ENCODE results near the gene USP12.
"Not testable (repeated sequence)": the region's sequence is repeated elsewhere in the genome, so short reads cannot be mapped to it uniquely, and the experiment has no call there.

The USP12 gene, protein sequence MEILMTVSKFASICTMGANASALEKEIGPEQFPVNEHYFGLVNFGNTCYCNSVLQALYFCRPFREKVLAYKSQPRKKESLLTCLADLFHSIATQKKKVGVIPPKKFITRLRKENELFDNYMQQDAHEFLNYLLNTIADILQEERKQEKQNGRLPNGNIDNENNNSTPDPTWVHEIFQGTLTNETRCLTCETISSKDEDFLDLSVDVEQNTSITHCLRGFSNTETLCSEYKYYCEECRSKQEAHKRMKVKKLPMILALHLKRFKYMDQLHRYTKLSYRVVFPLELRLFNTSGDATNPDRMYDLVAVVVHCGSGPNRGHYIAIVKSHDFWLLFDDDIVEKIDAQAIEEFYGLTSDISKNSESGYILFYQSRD

DNA sequence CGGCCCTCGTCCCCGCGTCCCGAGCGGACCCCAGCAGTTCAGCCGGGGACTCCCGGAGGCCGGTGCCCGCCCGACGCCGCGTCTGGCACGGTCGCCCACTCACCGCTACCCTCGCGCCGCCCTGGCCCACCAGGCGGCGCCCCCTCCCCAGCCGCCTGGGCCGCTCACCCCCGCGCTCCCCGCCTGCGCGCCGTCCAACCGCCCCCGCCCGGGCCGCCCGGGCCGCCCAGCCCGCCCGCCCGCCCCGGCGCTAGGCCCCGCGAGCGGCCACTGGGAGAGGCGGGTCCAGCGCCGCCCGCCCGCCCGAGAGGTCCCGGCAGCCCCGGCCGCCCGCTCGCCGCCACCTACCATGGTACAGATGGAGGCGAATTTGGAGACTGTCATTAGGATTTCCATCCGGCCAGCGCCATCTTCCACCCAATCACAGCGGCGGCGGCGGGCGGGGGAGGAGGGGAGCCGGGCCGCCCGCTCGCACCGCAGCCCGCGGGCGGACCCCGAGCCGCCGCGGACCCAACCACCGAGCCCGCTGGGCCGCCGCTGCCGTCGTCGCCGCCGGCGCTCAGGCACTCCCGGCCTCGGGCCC lies at the start of gene USP12:
USP12 (minus strand) TSS at position 568 of the 583 bp plus-strand sequence; CDS start at position 396, 172 bp downstream.
- DNase-seq (ENCODE audit: low read depth in 2 of 2), result no peak

DNA sequence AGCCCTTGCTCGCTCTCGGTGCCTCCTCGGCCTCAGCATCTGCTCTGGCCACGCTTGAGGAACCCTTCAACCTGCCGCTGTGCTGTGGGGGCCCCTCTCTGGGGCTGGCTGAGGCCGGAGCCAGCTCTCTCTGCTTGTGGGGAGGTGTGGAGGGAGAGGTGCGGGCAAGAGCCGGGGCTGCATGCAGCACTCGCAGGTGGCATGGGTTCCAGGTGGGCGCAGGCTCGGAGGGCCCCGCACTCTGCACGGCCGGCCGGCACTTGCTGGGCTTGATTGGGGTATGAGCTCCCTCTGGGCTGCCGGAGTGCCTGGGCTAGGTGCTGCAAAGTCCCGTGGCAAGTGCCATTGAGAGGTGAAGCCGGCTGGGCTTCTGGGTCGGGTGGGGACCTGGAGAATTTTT lies 48.0 kb upstream of the USP12 start:
- no peak for DNase-seq (ENCODE audit: low read depth in 2 of 2)

DNA sequence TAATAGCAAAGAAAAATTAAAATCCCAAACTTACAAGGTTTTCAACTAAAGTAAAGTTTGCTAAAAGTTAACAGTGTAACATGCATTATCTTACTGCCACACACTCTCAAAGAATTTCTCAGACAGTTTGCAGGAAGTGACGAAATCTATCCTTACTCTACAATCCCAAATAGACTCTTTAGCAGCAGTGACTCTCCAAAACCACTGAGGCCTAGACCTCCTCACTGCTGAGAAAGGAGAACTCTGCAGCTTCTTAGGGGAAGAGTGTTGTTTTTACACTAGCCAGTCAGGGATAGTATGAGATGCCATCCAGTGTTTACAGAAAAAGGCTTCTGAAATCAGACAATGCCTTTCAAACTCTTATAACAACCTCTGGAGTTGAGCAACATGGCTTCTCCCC lies 47.2 kb upstream of the USP12 start:
- not testable (repeated sequence) for DNase-seq (ENCODE audit: low read depth in 2 of 2)

DNA sequence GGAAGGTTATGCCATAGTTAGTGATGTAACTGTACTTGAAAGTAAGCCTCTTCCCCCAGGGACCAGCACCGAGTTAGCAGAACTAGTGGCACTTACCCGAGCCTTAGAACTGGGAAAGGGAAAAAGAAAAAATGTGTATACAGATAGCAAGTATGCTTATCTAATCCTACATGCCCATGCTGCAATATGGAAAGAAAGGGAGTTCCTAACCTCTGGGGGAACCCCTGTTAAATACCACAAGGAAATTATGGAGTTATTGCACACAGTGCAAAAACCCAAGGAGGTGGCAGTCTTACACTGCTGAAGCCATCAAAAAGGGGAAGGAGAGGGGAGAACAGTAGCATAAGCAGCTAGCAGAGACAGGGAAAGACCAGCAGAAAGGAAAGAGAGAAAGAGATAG lies 46.2 kb upstream of the USP12 start:
- DNase-seq (ENCODE audit: low read depth in 2 of 2), result not testable (repeated sequence)

DNA sequence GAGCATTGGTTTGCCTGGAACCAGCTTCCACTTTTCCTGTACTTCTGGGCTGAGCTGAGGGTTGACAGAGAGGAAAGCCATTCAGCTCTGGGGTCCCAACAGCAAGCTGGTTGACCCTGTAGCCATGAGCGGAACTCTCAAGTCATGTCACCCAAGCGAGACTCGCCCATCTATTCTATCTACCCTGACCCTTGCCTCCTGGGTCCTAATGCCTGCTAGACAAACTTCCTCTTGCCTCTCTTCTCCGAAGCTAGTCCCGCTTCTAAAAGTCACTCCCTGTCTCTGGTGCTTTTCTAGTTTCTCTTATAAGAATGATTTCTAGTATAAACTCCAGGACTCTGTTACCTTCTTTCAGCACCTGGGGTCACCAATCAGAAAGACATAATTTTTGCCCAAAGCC lies 41.8 kb upstream of the USP12 start:
- DNase-seq (ENCODE audit: low read depth in 2 of 2), result not testable (repeated sequence)

DNA sequence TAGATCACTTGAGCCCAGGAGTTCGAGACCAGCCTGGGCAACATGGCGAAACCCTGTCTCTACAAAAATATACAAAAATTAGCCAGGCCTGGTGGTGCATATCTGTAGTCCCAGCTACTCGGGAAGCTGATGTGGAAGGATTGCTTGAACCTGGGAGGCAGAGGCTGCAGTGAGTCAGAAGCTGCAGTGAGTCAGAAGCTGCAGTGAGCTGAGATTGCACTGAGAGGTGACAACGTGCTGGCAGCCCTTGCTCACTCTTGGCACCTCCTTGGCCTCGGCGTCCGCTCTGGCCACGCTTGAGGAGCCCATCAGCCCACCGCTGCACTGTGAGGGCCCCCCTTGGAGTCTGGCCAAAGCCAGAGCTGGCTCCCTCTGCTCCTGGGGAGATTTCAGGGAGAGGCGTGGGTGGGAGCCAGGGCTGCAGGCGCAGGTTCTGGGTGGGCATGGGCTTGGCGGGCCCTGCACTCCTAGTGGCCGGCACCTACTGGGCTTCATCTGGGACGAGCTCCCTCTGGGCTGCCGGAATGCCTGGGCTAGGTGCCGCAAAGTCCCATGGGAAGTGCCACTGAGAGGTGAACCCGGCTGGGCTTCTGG lies 40.3 kb upstream of the USP12 start:
- DNase-seq (ENCODE audit: low read depth in 2 of 2), result no peak

DNA sequence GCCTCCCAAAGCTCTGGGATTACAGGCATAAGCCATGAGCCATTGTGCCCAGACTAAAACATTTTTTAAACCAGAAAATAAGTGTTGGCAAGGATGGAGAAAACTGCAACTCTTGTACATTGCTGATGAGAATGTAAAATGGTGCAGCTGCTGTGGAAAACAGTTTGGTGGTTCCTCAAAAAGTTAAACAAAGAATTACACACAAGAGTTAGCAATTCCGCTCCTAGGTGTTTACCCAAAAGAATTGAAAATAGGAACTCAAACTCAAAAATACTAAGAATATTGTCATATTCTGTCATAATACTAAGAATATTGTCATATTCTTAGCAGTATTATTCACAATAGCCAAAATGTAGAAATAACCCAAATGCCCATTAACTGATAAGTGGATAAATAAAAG lies 39.7 kb upstream of the USP12 start:
- DNase-seq (ENCODE audit: low read depth in 2 of 2), result no peak

DNA sequence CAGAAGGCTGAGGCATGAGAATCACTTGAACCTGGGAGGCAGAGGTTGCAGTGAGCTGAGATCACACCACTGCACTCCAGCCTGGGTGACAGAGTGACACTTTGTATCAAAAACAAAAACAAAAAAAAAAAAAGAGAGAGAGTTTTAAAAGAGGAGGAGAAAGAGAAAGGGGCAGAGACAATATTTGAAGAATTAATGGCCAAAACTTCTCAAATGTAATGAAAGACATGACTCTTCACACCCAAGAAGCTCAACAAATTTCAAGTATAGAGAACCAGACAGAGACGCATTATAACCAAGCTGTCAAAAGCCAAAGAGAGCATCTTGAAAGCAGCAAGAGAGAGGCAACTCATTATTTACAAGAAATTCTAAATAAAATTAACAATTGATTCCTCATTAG lies 36.9 kb upstream of the USP12 start:
- DNase-seq (ENCODE audit: low read depth in 2 of 2), result no peak

DNA sequence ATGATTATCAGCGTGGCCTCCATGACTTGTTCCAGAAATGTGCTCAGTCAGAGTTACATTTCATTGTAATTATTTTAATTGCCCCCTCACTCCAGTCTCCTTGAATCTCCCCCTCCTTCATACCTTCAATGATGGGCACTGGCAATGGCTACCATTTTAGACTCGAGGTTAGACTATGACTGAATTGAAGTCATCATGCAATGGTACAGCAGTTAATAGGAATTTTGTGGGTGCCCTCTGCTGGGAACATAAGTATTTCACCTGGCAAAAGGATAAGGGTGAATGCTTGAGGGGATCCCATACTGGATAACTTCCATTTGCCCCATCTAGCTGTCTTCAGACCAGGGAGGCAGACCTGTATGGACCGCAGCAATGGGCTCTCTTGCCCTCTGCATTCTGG lies 32.2 kb upstream of the USP12 start:
- DNase-seq (ENCODE audit: low read depth in 2 of 2), result no peak

DNA sequence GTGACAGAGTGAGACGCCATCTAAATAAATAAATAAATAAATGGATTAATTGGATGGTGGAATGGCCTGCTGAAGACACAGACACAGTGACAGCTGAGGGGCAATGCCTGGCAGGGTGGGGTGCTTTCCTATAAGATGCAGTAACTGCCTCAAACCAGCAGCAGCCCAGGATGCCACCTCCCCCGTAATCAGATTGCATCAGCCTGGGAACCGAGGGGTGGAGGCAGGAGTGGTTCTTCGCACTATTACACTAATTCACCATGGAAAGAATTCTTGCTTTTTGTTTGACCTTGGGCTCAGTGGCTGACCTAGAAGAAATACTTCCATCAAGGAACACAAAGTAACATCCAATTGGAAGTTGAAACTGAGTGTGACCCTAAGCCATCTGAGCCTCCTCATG lies 31.6 kb upstream of the USP12 start:
- no peak for DNase-seq (ENCODE audit: low read depth in 2 of 2)

DNA sequence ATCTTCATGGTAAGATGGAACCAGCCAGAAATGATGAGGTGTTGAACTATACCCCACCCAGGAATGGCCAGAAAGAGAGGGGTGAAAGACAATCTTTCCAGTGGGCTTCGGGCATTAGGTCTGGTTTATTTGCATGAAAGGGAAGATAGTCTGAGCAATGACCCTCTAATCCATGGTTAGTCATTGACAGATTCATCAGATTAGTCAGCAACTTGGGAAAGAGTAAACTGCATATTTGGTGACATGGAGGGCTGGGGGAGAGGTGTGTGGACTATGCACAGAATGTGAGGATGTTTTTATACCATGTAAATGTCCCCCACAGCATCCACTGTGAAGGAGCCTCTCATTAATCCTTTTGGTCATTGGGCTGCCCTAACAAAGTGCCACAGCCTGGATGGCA lies 30.1 kb upstream of the USP12 start:
- DNase-seq (ENCODE audit: low read depth in 2 of 2), result no peak

DNA sequence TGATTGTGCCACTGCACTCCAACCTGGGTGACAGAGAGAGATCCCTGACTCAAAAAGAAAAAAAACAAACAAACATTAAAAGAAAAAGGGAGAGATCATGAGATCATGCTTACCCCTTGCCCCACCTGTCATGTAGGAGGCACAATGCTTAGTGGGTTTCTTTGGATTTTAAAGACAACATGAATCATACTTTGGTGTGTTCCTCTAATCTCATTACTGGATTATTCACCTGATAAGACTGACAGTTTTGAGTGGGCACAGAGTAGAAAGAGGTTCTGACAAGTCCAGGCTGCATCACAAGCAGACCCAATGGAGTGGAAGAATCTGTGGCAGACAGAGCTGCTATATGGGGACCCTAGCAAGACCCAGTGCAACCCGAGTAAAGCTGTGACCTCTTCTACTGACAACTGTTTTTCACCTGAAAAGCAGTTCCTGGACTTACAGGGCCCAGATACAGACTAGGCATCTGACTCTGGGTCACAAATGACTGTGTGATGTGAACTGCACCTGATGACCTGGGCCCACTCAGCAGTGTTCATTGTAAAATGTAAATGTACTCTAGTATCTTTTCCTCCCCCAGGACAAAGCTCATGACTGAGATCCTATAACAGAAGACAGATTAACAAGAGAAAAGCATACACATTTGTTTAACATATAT lies 28.9 kb upstream of the USP12 start:
- no peak for DNase-seq (ENCODE audit: low read depth in 2 of 2)

DNA sequence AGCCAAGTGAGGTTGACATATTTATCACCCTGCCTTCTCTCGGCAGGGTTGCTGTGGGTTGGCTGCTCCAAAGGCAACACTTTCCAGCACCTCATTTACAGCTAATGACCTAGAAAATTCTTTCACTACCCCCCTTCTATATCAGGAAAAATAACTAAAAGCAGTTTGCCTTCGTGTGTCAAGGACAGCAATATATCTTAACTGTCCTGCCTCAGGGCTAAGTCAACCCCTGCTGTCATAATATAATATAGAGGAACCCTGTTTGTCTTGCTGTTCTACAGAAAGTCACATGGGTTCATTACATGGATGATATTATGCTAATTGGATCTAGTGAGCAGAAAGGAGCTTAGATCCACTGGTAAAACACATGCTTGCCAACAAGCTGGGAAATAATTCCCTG lies 28.1 kb upstream of the USP12 start:
- no peak for DNase-seq (ENCODE audit: low read depth in 2 of 2)

DNA sequence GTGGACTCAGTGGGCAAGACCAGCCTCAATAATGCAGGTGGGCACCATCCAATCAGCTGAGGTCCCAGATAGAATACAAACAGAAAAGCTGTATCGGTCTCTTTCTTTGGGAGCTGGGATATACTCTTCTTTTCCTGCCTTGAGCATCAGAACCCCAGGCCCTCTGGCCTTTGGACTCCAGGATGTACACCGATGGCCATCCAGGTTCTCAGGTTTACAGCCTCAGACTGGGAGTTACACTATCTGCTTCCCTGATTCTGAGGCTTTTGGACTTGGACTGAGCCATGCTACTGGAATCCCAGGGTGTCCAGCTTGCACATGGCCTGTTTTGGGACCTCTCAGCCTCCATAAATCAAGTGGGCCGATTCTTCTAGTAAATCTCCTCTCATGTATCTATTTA lies 27.6 kb upstream of the USP12 start:
- DNase-seq (ENCODE audit: low read depth in 2 of 2), result no peak

DNA sequence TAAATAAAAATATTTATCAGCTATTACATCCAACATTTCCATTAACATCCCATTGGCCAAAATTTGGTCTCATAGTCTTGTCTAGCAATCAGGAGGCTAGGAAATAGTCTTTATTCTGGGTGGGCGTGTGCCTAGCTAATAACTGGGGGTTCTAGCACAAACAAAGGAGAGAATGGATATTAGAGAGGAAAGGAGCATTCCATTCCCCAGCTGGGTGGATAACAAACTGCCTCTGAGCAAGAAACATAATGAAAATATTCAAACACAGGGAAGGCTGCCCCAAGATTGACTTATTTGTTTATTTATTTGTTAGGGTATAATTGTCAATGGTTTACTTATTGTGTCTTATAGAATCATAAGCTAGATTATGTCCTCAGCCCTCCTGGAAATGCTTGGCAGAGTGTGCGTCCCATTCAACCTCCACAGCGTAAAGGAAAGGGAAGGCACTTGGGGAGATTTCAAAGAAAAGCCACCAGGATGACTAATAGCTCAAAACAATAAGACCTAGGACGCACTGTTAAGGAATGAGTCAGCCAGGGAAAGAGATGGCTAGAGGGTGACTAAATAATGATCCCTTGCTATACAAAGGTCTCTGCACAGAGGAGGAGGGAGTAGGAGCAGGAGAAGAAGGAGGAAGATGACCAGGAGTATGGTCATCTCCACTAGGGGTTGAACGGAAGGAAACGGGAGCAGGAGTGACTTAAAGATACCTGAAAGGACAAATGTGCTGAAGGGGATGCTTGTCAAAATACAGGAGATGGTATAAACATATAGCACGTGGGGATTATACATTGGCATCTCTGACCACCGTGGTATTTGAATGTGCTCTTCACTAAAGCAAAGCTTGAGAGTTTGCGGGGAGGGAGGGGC lies 23.5 kb upstream of the USP12 start:
- no peak for DNase-seq (ENCODE audit: low read depth in 2 of 2)

DNA sequence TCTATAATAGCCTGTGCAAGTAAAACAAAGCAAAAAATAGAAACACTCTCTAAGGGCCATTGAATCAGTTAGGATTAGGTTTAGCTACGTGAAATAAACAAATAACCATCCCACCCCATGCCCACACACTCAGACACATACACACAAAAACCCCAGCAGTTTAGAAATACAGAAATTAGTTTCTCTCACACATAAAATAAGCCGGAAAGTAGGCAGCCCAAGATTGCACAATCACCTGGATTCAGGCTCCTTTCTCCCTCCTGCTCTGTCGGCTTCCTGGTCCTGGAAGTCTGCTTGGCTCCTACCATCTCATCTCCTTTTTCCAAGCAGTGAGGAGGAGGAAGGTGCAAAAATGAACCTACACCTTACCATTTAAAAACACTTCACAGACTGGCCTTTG lies 22.6 kb upstream of the USP12 start:
- DNase-seq (ENCODE audit: low read depth in 2 of 2), result no peak

DNA sequence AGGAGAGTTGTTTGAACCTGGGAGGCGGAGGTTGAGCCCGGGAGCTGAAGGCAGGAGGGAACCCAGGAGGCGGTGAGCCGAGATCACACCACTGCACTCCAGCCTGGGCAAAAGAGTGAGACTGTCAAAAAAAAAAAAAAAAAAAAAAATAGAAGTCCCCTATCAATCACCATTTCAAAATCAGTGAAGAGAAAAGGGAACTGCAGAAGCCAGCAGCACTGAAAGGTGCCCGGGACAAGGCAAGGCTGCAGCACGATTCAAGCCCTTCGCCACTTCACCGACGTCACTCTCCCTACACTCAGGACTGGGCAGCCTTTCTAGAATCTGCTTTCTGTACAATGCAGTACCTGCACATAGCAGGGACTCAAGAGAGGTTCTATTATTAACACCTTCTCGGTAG lies 21.9 kb upstream of the USP12 start:
- DNase-seq (ENCODE audit: low read depth in 2 of 2), result no peak

DNA sequence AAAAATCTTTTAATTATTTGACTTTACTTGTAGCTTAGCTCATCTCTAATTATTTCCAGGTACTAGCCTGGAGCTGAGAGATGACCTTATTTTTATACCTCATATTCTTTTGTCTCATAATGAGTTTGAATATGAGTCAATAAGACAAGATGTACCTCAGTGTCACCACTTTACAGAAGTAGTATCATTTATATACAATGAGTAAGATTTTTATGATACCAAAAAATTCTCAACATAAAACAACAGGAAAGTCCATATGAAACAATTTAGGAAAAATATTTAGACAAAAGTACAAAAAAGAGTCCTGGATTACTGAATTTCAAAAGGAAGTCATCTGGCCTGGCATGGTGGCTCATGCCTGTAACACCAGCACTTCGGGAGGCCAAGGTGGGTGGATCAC lies 21.4 kb upstream of the USP12 start:
- DNase-seq (ENCODE audit: low read depth in 2 of 2), result no peak

DNA sequence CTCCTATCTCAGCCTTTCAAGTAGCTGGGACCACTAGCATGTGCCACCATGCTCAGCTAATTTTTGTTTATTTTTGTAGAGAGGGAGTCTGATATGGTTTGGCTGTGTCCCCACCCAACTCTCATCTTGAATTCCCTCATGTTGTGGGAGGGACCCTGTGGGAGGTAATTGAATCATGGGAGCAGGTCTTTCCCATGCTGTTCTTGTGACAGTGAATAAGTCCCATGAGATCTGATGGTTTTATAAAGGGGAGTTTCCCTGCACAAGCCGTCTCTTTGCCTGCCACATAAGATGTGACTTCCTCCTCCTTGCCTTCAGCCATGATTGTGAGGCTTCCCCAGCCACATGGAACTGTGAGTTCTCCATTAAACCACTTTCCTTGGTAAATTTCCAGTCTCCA lies 20.8 kb upstream of the USP12 start:
- DNase-seq (ENCODE audit: low read depth in 2 of 2), result not testable (repeated sequence)

DNA sequence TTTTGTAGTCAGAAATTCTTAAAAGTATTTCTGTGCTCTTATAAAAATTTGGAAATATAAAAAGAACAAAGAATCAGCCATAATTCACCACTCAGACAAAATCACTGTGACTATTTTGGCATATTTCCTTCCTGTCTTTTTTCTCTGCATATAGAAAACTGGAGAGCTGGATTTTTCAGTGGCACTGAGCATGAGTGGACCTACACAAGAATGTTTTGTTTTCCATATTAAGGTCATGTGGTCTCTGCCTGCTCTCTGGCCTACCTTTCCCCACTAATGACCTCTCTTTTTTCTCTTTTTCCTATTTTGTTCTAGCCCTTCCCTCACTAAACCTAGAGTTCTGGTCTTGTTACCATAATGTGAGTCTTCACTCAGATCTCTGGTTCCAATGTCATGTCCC lies 17.6 kb upstream of the USP12 start:
- no peak for DNase-seq (ENCODE audit: low read depth in 2 of 2)

DNA sequence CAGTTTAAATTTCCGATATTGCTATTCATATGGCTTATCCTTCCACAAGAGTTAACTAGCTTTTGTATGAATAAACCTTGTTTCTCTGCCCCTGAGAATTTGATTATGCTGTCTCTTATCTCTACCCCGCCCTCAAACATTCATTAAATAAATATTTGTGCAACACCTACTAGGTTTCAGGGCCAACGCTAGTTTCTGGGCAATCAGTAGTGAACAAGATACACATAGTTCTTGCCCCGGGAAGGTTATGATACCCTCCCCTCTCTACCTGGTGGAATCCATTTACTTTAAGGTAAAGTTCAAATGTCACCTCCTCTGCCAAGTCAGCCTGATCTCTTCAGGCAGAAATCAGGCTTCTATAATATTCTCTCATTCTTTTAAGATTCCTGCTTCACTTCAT lies 16.6 kb upstream of the USP12 start:
- DNase-seq (ENCODE audit: low read depth in 2 of 2), result no peak

DNA sequence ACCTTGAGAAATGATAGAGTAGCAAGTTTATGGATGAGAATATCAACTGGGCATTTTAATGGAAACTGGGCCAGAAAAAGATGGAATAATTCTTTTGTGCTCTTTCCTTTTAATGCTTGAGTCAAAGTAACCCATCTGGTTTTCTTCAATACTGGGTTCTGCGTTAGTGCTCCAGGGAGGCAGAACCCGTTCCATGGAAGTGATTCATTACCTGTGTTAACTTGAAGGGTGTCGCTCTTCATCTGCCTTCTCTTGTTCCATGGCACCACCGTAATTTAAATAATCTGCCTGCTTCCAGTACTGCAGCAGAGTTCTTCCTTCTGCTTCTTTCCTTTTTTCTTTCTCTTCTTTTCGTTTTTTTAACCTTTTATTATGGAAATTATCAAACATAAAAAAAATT lies 14.7 kb upstream of the USP12 start:
- no peak for DNase-seq (ENCODE audit: low read depth in 2 of 2)

All from stimulated activated CD4-positive, alpha-beta T cell treated with anti-CD3 and anti-CD28 coated beads, Interleukin-12 subunit alpha, Interleukin-12 subunit beta, amount 100 ng/mL, for 24 hours (primary cell).